Osteocyte (in vitro differentiated cells): ENCODE data around the gene FAM153A. TPM values are rescaled to one million over a fixed set of nuclear protein-coding genes. Genes with fewer than 3 reads are reported as not detected.
"Not testable (repeated sequence)": the region's sequence is repeated elsewhere in the genome, so short reads cannot be mapped to it uniquely, and the experiment has no call there.

Experiments used
- DNase-seq: peaks from one replicate; pipeline ENCODE4 v3.0.0; 2021; ENCODE audit warnings: mixed read lengths; ENCODE audit not compliant: unreplicated experiment; ENCODE audit errors: extremely low spot score
- H3K27ac Mint-ChIP-seq: one replicate; pipeline ENCODE4 v1.8.0; 2021; ENCODE audit warnings: mild to moderate bottlenecking, mixed read lengths; ENCODE audit not compliant: unreplicated experiment
- H3K27me3 Mint-ChIP-seq: one replicate; pipeline ENCODE4 v1.8.0; 2021; ENCODE audit warnings: mixed read lengths; ENCODE audit not compliant: unreplicated experiment
- H3K36me3 Mint-ChIP-seq: one replicate; pipeline ENCODE4 v1.8.0; 2021; ENCODE audit warnings: mixed read lengths; ENCODE audit not compliant: unreplicated experiment
- H3K4me1 Mint-ChIP-seq: one replicate; pipeline ENCODE4 v1.8.0; 2021; ENCODE audit warnings: mixed read lengths; ENCODE audit not compliant: unreplicated experiment
- H3K4me3 Mint-ChIP-seq: one replicate; pipeline ENCODE4 v1.8.0; 2021; ENCODE audit warnings: mild to moderate bottlenecking, moderate library complexity, mixed read lengths; ENCODE audit not compliant: unreplicated experiment
- H3K9me3 Mint-ChIP-seq: one replicate; pipeline ENCODE4 v1.8.0; 2021; ENCODE audit warnings: mixed read lengths; ENCODE audit not compliant: unreplicated experiment
- total RNA-seq: library from RNA; stranded (reverse); gene quantifications from 2 replicates; pipeline ENCODE4 v1.2.1, GENCODE V29; 2021

The FAM153A gene
- total RNA-seq, 1 donor from 2014 or later, result not detected

DNA sequence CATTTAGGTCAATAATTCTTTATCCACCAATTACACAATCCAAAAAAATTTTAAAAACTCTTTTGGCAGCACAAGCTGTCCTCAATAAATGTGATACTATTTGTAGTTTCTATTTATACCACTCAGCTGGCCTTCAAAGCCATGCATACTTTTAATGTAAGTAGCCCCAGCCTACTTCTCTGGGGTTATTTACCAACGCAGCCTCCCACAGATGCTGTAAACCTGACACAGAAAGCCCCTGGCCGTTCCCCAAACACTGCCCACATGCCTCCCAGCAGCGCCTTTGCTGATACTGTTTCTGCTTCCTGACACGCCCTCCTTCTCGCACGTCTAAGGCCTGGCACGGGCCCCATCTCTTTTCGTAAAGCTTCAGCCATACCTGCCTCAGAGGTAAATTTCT, 62.7 kb downstream of the FAM153A start:
- H3K4me1 Mint-ChIP-seq, H3K9me3 Mint-ChIP-seq, H3K4me3 Mint-ChIP-seq, DNase-seq, H3K27ac Mint-ChIP-seq, H3K36me3 Mint-ChIP-seq, H3K27me3 Mint-ChIP-seq: not testable (repeated sequence)

DNA sequence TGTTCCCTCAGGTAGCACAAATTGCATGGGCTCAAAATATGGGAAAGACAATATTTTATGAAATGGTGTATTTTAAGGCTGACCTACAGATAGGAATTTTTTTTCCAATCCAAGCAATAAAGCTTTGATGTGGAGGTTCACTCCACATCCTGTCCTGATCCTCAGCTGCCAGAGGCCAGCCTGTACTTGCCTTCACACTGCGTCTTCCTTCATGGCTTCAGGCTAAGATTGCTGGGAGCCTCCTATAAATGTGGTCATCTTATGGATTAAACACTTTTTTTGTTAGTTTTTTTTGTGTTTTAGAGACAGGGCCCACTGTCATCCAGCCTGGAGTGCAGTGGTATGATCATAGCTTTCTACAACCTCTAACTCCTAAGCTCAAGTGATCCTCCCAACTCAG, 67.3 kb downstream of the FAM153A start:
- H3K4me1 Mint-ChIP-seq, H3K36me3 Mint-ChIP-seq, H3K27ac Mint-ChIP-seq, H3K9me3 Mint-ChIP-seq, H3K4me3 Mint-ChIP-seq, DNase-seq, H3K27me3 Mint-ChIP-seq: not testable (repeated sequence)

GRCh38 chr5:177696100-177696499, 86.6 kb downstream of the FAM153A start:
- not testable (repeated sequence) for H3K4me1 Mint-ChIP-seq, H3K36me3 Mint-ChIP-seq, H3K27ac Mint-ChIP-seq, H3K4me3 Mint-ChIP-seq, H3K9me3 Mint-ChIP-seq, DNase-seq
- peaks cover 32% of the 10 kb centered on the region for H3K27me3 Mint-ChIP-seq

- not testable (repeated sequence) for H3K4me1 Mint-ChIP-seq, H3K9me3 Mint-ChIP-seq, H3K36me3 Mint-ChIP-seq, H3K27ac Mint-ChIP-seq, DNase-seq, H3K4me3 Mint-ChIP-seq
- H3K27me3 Mint-ChIP-seq, result peaks cover 33% of the 10 kb centered on the region
These were observed 87.3 kb downstream of the FAM153A start for GRCh38 chr5:177695356-177695930.

- H3K4me1 Mint-ChIP-seq, H3K36me3 Mint-ChIP-seq: not testable (repeated sequence)
These were observed 88.2 kb downstream of the FAM153A start for GRCh38 chr5:177694518-177694835.

GRCh38 chr5:177693671-177694517, 88.8 kb downstream of the FAM153A start:
- not testable (repeated sequence) for H3K4me1 Mint-ChIP-seq, H3K36me3 Mint-ChIP-seq, H3K27ac Mint-ChIP-seq, H3K4me3 Mint-ChIP-seq, DNase-seq, H3K9me3 Mint-ChIP-seq
- peaks cover 24% of the 10 kb centered on the region for H3K27me3 Mint-ChIP-seq

More at GRCh38 chr5:177694518-177694835, 88.2 kb downstream of the FAM153A start:
- not testable (repeated sequence) for H3K27ac Mint-ChIP-seq, H3K9me3 Mint-ChIP-seq, DNase-seq, H3K4me3 Mint-ChIP-seq
- H3K27me3 Mint-ChIP-seq, result peaks cover 29% of the 10 kb centered on the region

DNA sequence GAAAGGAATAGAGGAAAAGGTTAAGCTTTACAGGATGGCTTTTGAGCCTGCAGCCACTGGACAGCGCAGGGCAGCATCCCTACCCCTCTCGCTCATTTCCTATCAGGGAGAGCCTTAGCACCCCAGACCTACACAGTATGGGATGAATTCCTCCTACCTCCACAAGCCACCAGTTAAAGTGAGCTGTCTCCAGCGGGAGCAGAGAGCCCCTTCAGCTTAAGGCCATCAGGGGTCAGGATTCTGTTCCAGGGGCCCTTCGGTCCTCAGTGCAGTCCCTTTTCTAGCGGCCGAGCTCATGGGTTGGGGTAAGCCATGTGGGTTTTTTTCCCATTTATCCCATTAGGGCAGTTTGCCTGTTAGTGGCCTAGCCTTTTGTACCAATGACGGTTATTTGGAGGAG, 89.7 kb downstream of the FAM153A start:
- H3K4me3 Mint-ChIP-seq, H3K9me3 Mint-ChIP-seq, H3K36me3 Mint-ChIP-seq, DNase-seq, H3K4me1 Mint-ChIP-seq, H3K27ac Mint-ChIP-seq: not testable (repeated sequence)
- peaks cover 24% of the 10 kb centered on the region for H3K27me3 Mint-ChIP-seq

DNA sequence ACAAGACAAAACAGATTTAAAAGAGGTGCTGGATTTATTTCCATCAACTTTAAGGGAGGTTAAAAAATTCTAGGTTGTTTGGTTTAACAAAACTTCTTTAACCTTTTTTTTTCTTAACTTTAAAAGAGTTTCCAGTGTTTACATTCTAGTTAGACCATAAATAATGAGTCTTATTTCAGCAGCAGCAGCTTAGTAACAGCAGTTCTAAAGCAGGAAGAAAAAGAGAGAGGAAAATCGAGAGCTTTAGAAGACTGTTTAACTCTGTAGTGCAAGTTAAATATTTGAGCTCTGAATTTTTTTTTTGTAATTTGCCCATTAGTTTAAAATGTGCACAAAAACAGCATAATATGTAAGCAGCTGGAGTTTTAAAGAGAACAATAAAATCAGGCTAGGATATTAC, 90.2 kb downstream of the FAM153A start:
- H3K4me1 Mint-ChIP-seq, H3K27ac Mint-ChIP-seq, DNase-seq, H3K4me3 Mint-ChIP-seq, H3K9me3 Mint-ChIP-seq, H3K36me3 Mint-ChIP-seq: not testable (repeated sequence)
- peaks cover 24% of the 10 kb centered on the region for H3K27me3 Mint-ChIP-seq

GRCh38 chr5:177689011-177689610, 93.6 kb downstream of the FAM153A start:
- H3K27ac Mint-ChIP-seq, DNase-seq, H3K4me1 Mint-ChIP-seq, H3K9me3 Mint-ChIP-seq, H3K4me3 Mint-ChIP-seq, H3K36me3 Mint-ChIP-seq: not testable (repeated sequence)
- H3K27me3 Mint-ChIP-seq, result peaks cover 29% of the 10 kb centered on the region

- H3K9me3 Mint-ChIP-seq, H3K36me3 Mint-ChIP-seq, H3K4me3 Mint-ChIP-seq, DNase-seq, H3K4me1 Mint-ChIP-seq, H3K27ac Mint-ChIP-seq: not testable (repeated sequence)
- H3K27me3 Mint-ChIP-seq, result peaks cover 25% of the 10 kb centered on the region
These were observed 94.6 kb downstream of the FAM153A start for GRCh38 chr5:177688091-177688490.

DNA sequence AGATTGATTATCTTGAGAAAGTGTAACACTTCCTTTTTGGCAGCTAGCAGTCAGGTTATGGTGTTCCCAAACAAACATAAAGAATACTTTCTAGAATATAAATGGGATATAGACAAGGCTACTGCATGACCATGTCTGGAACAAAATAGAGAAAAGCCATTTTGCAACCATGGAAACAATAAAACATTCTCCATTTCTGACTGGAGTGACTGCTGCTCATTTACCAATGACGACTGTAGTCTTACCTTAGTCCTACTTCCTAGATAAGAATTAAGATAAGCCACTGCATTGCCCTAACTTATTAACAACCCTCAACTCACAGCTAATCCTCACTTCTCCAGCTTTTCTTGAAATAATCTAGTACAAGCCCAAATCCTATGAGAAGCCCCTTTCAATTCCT, 100.8 kb downstream of the FAM153A start:
- not testable (repeated sequence) for DNase-seq, H3K36me3 Mint-ChIP-seq, H3K4me1 Mint-ChIP-seq, H3K27ac Mint-ChIP-seq, H3K4me3 Mint-ChIP-seq, H3K9me3 Mint-ChIP-seq
- H3K27me3 Mint-ChIP-seq, result peaks cover 10% of the 10 kb centered on the region
